ENCODE results near the gene CLDN14.

GRCh38 chr21:36513430-36513829, 33.5 kb upstream of the CLDN14 start:
- TF ChIP-seq CTCF (IDR thresholded peaks at IDR 0.05 in 8 of 11, conservative IDR thresholded peaks at IDR 0.05 in 3 of 11) (no peak), POLR2A (IDR thresholded peaks at IDR 0.05) (no peak)
